Measurements from ENCODE around the gene MLEC.

GRCh38 chr12:120726510-120726793, 39.5 kb downstream of the MLEC start:
- TF ChIP-seq POLR2A (IDR thresholded peaks at IDR 0.05; ENCODE audit: low read length) (no peak), GATA1 (IDR thresholded peaks at IDR 0.05; ENCODE audit: low read depth, low read length) (no peak)
